Dermis blood vessel endothelial cell (primary cell): Measurements from ENCODE around the gene GTF2H1. TPM values are rescaled to one million over a fixed set of nuclear protein-coding genes. Genes with fewer than 3 reads are reported as not detected.
"Not testable (repeated sequence)": the region's sequence is repeated elsewhere in the genome, so short reads cannot be mapped to it uniquely, and the experiment has no call there.

Source experiments
- DNase-seq: peaks from one replicate; pipeline ENCODE4 v3.0.0; 2010
- total RNA-seq: library from RNA; depleted of rRNA; stranded (reverse); fragments of >200 nt; gene quantifications from 2 replicates; pipeline ENCODE4 v1.2.3, GENCODE V29; 2014

The GTF2H1 gene
- total RNA-seq, 1 donor from 2014 or later, result 77.4 TPM

- DNase-seq, result no peak
Measured at GRCh38 chr11:18379201-18379600, 56.8 kb downstream of the GTF2H1 start.

- DNase-seq, result peak; percentile 79
Measured at GRCh38 chr11:18383388-18384156, 61.2 kb downstream of the GTF2H1 start.

GRCh38 chr11:18384157-18384641 lies 61.8 kb downstream of the GTF2H1 start:
- DNase-seq, result peak; percentile 69

- DNase-seq, result no peak
Measured at GRCh38 chr11:18390088-18390487, 67.7 kb downstream of the GTF2H1 start.

DNA sequence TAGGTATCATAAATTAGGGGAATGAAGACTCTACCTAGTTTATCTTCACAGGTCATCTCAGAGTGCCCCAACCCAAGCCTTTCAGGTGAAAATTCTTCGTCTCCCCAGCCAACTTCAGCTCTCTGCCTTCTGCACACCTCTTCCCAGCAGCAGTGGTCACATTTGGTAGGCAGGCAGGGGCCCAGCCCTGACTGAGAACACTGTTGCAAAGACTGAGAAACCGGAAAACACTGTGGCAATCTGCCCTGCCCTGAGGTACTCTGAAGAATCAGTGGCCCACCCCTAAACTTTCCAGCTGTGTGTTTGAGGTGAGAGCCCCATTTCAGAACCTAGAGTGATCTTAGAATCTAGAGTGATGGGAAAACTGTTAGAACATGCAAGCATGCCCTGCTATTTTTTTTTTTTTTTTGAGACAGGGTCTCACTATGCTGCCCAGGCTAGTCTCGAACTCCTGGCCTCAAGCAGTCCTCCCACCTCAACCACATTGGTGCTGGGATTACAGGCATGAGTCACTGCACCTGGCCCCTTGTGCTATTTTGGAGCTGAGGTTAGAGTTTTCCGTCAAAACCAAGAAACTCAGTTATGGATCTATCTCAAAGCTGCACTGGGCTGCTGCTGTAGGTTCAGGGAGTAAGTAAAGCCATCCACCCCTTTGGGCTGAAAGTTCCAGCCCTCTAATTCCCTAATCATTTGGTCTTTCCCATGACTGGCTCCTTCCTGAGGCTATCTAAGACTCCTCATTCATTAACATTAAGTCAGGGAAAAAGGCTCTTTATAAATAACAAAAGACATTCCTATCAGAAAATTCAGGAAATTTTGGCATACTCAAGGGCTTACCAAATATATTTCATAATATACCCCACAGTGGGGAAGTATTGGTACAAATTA lies 70.3 kb downstream of the GTF2H1 start:
- DNase-seq, result no peak

DNA sequence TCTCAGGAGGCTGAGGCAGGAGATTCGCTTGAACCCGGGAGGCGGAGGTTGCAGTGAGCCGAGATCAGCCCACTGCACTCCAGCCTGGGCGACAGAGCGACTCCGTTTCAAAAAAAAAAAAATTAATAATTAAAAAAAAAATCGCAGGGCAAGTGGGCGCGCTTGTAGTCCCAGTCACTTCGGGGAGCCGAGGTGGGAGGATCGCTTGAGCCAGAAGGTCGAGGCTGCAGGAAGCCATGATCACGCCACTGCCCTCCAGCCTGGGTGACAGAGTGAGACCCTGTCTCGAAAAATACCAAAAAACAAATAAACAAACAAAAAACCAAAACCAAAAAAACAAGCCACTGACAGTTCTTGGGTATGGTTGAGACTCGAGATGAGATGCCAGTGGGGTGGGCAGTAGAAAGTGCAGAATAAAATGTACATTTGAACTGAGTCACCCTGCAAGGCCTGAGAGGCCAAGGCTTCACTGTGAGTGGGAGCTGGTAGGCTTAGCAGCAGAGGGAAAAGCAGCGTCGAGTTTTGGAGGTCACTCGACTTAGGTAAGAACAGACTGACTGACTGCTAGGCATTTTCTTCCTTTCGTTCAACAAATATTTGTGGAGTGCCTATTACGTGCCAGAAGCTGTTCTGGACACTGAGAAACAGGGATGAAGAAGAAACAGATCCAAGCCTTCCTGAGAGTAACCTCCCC lies 71.4 kb downstream of the GTF2H1 start:
- no peak for DNase-seq

GRCh38 chr11:18394275-18394927 lies 72.0 kb downstream of the GTF2H1 start, which contains the start of gene LDHA:
Gene LDHA (plus strand): TSS chr11:18394563. CDS start chr11:18396843, 2,280 bp downstream.
- peak; percentile 98 for DNase-seq

GRCh38 chr11:18394928-18395734 lies 72.8 kb downstream of the GTF2H1 start:
- peak; percentile 45 for DNase-seq

DNA sequence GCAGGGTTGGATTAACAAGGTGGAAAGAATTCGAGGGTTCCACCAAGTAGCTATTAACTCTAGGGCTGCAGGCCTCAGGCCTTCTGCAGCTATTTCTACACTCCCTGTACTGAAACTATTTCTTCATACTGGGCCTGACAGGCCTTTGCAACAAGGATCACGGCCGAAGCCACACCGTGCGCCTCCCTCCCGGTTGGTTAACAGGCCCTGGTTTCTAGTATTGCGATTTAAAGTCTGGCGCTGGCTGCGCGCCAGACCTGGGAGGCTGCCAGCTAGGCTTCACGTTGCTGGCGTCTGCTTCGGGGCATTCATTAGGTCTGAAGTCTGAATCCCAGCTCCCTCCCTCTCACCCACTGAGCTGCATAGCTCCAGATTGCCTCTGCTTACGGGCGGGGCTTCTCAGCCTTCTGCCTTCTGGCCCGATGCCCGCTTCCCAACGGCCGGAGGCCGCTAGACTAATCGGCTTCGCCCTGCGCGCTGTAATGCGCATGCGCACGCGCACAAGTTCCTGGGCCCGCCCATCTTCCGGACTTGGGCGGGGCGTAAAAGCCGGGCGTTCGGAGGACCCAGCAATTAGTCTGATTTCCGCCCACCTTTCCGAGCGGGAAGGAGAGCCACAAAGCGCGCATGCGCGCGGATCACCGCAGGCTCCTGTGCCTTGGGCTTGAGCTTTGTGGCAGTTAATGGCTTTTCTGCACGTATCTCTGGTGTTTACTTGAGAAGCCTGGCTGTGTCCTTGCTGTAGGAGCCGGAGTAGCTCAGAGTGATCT lies 73.6 kb downstream of the GTF2H1 start:
- DNase-seq, result peak; percentile 99

GRCh38 chr11:18397921-18398320 lies 75.6 kb downstream of the GTF2H1 start:
- DNase-seq, result no peak

DNA sequence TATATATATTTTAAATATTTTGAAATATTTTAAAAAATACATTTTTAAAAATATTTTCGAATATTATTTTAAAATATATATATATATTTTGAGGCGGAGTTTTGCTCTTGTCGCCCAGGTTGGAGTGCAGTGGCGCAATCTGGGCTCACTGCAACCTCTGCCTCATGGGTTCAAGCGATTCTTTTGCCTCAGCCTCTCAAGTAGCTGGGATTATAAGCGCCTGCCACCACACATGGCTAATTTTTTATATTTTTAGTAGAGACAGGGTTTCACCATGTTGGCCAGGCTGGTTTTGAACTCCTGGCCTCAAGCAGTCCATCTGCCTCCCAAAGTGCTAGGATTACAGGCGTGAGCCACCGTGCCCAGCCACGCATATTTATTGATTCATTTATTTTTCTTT lies 78.7 kb downstream of the GTF2H1 start:
- DNase-seq, result not testable (repeated sequence)

DNA sequence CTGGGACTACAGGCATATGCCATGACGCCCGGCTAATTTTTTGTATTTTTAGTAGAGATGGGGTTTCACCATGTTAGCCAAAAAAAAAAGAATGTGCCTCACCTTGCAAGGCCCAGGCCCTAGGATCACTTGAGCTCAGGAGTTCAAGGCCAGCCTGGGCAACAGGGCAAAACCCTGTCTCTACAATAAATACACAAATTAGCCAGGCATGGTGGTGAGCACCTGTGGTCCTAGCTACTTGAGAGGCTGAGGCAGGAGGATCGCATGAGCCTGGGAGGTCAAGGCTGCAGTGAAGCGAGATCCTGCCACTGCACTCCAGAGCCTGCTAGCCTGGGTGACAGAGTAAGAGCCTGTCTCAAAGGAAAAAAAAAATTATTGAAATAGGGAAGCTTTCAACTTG lies 81.7 kb downstream of the GTF2H1 start:
- no peak for DNase-seq

DNA sequence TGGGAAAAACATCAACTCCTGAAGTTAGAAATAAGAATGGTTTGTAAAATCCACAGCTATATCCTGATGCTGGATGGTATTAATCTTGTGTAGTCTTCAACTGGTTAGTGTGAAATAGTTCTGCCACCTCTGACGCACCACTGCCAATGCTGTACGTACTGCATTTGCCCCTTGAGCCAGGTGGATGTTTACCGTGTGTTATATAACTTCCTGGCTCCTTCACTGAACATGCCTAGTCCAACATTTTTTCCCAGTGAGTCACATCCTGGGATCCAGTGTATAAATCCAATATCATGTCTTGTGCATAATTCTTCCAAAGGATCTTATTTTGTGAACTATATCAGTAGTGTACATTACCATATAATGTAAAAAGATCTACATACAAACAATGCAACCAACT lies 85.0 kb downstream of the GTF2H1 start:
- DNase-seq, result peak; percentile 2

- no peak for DNase-seq
Measured at GRCh38 chr11:18408558-18409291, 86.4 kb downstream of the GTF2H1 start.

GRCh38 chr11:18416459-18416858 lies 94.1 kb downstream of the GTF2H1 start:
- no peak for DNase-seq
